ENCODE results near the gene DHCR7. TPM values are rescaled to one million over a fixed set of nuclear protein-coding genes. Genes with fewer than 3 reads are reported as not detected.

DHCR7 gene
- polyA plus RNA-seq, 2 of the 4 experiments (the other 2 are of a cell fraction), result 44.2 to 82.2 TPM

- H3K4me1 ChIP-seq, result no peaks in the 10 kb centered on the region
- CTCF ChIA-PET, result no interaction called here
- DNase-seq (ENCODE audit: low read depth in 1 of 2, low spot score in 1 of 2) (no peak), ATAC-seq (no peak), FAIRE-seq (no peak)
- TF ChIP-seq CBX8 (IDR thresholded peaks at IDR 0.05) (no peak), HDAC2 (IDR thresholded peaks at IDR 0.05) (no peak), FOSB (CRISPR knock-in tag; IDR thresholded peaks at IDR 0.05) (no peak), CEBPB (IDR thresholded peaks at IDR 0.05) (no peak), ZC3H11A (IDR thresholded peaks at IDR 0.05) (no peak), BCL3 (IDR thresholded peaks at IDR 0.05) (no peak), NFE2L2 (conservative IDR thresholded peaks at IDR 0.05; ENCODE audit: low read length) (no peak), CHD4 (IDR thresholded peaks at IDR 0.05; ENCODE audit: borderline replicate concordance) (no peak), HEYL (CRISPR knock-in tag; IDR thresholded peaks at IDR 0.05) (no peak), RARB (CRISPR knock-in tag; IDR thresholded peaks at IDR 0.05) (no peak), TP53 (CRISPR knock-in tag; IDR thresholded peaks at IDR 0.05) (no peak), POLR2AphosphoS2 (conservative IDR thresholded peaks at IDR 0.05; ENCODE audit: low read length) (no peak), CHD2 (IDR thresholded peaks at IDR 0.05; ENCODE audit: low read length, partially characterized antibody) (no peak), ZNF302 (CRISPR knock-in tag; IDR thresholded peaks at IDR 0.05) (no peak)
- TF ChIP-seq, protein P1, sequence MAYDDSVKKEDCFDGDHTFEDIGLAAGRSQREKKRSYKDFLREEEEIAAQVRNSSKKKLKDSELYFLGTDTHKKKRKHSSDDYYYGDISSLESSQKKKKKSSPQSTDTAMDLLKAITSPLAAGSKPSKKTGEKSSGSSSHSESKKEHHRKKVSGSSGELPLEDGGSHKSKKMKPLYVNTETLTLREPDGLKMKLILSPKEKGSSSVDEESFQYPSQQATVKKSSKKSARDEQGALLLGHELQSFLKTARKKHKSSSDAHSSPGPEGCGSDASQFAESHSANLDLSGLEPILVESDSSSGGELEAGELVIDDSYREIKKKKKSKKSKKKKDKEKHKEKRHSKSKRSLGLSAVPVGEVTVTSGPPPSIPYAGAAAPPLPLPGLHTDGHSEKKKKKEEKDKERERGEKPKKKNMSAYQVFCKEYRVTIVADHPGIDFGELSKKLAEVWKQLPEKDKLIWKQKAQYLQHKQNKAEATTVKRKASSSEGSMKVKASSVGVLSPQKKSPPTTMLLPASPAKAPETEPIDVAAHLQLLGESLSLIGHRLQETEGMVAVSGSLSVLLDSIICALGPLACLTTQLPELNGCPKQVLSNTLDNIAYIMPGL (CRISPR knock-in tag; IDR thresholded peaks at IDR 0.05; ENCODE audit: borderline replicate concordance), result no peak
- TF ChIP-seq, protein P2, sequence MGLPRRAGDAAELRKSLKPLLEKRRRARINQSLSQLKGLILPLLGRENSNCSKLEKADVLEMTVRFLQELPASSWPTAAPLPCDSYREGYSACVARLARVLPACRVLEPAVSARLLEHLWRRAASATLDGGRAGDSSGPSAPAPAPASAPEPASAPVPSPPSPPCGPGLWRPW (IDR thresholded peaks at IDR 0.05), result no peak
- TF ChIP-seq, protein P3, sequence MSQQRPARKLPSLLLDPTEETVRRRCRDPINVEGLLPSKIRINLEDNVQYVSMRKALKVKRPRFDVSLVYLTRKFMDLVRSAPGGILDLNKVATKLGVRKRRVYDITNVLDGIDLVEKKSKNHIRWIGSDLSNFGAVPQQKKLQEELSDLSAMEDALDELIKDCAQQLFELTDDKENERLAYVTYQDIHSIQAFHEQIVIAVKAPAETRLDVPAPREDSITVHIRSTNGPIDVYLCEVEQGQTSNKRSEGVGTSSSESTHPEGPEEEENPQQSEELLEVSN (IDR thresholded peaks at IDR 0.05; ENCODE audit: borderline replicate concordance, low read depth), result no peak
- TF ChIP-seq, protein P4, sequence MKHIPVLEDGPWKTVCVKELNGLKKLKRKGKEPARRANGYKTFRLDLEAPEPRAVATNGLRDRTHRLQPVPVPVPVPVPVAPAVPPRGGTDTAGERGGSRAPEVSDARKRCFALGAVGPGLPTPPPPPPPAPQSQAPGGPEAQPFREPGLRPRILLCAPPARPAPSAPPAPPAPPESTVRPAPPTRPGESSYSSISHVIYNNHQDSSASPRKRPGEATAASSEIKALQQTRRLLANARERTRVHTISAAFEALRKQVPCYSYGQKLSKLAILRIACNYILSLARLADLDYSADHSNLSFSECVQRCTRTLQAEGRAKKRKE (CRISPR knock-in tag; IDR thresholded peaks at IDR 0.05; ENCODE audit: low read depth), result no peak
- no peak overlapping the region for H3K4me2 ChIP-seq
- WGBS (ENCODE audit: missing lambda C conversion rate), result 87% methylated on average over 9 of the region's 9 CpGs
- POLR2A ChIA-PET, result no interaction called here
- no peak overlapping the region for H3K27ac ChIP-seq
- no peak overlapping the region for H3K4me3 ChIP-seq
- no peaks in the 10 kb centered on the region for H3K9me3 ChIP-seq
Observed at GRCh38 chr11:71461696-71462095, 13.5 kb upstream of the DHCR7 start.

DNA sequence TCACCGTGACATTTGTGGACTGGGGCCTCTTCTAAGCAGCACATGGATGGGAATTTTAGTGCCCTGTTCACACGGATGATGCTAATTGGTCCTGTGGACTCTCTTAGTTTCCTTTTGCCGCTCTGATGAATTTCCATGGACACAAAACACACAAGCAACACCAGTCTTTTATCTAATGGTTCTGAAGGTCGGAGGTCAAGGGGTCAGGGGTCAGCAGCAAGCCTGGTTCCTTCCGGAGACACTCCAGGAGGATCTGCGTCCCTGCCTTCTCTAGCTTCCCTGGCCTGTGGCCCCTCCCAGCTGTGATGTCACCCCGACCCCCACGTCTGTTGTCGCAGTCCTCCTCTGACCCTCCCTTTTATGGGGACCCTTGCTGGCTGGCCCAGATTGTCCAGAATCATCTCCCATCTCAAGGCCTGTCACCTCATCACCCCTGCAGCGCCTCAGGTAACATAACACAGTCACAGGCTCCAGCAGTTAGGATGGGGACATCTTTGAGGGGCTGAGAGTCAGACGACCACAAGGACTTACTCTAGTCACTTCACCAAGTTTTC, 11.7 kb upstream of the DHCR7 start:
- H3K4me3 ChIP-seq, result no peak overlapping the region
- H3K4me2 ChIP-seq, result no peak overlapping the region
- H3K9me3 ChIP-seq, result no peaks in the 10 kb centered on the region
- DNase-seq (ENCODE audit: low read depth in 1 of 2, low spot score in 1 of 2), result no peak
- no peak for FAIRE-seq
- H3K4me1 ChIP-seq, result no peaks in the 10 kb centered on the region
- POLR2A ChIA-PET, result no interaction called here
- ATAC-seq, result no peak
- no peak overlapping the region for H3K27ac ChIP-seq
- CTCF ChIA-PET, result no interaction called here
- WGBS (ENCODE audit: missing lambda C conversion rate), result 76% methylated on average over 11 of the region's 11 CpGs
- TF ChIP-seq RARB (CRISPR knock-in tag; IDR thresholded peaks at IDR 0.05) (no peak), BCL3 (IDR thresholded peaks at IDR 0.05) (no peak), CHD2 (IDR thresholded peaks at IDR 0.05; ENCODE audit: low read length, partially characterized antibody) (no peak), MAZ (IDR thresholded peaks at IDR 0.05; ENCODE audit: borderline replicate concordance, low read depth, low read length) (no peak), TFCP2L1 (CRISPR knock-in tag; IDR thresholded peaks at IDR 0.05) (no peak), PHF8 (IDR thresholded peaks at IDR 0.05; ENCODE audit: borderline replicate concordance, low read depth) (no peak), CHD4 (IDR thresholded peaks at IDR 0.05; ENCODE audit: borderline replicate concordance) (no peak), RFX5 (IDR thresholded peaks at IDR 0.05) (no peak), CBX8 (IDR thresholded peaks at IDR 0.05) (no peak), HOXA7 (CRISPR knock-in tag; IDR thresholded peaks at IDR 0.05) (no peak)
- TF ChIP-seq, protein P5, sequence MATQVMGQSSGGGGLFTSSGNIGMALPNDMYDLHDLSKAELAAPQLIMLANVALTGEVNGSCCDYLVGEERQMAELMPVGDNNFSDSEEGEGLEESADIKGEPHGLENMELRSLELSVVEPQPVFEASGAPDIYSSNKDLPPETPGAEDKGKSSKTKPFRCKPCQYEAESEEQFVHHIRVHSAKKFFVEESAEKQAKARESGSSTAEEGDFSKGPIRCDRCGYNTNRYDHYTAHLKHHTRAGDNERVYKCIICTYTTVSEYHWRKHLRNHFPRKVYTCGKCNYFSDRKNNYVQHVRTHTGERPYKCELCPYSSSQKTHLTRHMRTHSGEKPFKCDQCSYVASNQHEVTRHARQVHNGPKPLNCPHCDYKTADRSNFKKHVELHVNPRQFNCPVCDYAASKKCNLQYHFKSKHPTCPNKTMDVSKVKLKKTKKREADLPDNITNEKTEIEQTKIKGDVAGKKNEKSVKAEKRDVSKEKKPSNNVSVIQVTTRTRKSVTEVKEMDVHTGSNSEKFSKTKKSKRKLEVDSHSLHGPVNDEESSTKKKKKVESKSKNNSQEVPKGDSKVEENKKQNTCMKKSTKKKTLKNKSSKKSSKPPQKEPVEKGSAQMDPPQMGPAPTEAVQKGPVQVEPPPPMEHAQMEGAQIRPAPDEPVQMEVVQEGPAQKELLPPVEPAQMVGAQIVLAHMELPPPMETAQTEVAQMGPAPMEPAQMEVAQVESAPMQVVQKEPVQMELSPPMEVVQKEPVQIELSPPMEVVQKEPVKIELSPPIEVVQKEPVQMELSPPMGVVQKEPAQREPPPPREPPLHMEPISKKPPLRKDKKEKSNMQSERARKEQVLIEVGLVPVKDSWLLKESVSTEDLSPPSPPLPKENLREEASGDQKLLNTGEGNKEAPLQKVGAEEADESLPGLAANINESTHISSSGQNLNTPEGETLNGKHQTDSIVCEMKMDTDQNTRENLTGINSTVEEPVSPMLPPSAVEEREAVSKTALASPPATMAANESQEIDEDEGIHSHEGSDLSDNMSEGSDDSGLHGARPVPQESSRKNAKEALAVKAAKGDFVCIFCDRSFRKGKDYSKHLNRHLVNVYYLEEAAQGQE (IDR thresholded peaks at IDR 0.05), result no peak
- TF ChIP-seq, protein P6, sequence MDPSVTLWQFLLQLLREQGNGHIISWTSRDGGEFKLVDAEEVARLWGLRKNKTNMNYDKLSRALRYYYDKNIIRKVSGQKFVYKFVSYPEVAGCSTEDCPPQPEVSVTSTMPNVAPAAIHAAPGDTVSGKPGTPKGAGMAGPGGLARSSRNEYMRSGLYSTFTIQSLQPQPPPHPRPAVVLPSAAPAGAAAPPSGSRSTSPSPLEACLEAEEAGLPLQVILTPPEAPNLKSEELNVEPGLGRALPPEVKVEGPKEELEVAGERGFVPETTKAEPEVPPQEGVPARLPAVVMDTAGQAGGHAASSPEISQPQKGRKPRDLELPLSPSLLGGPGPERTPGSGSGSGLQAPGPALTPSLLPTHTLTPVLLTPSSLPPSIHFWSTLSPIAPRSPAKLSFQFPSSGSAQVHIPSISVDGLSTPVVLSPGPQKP (IDR thresholded peaks at IDR 0.05; ENCODE audit: low read depth, low read length), result no peak
- TF ChIP-seq, protein P2 (IDR thresholded peaks at IDR 0.05), result no peak
